NT2/D1 (cell line): Measurements from ENCODE around the gene SELENOI.

ENCODE experiments used
- SUZ12 ChIP-seq: IDR thresholded peaks from 2 replicates; pipeline ENCODE4 v1.6.1; 2011; ENCODE audit not compliant: insufficient read length, insufficient read depth; ENCODE audit errors: extremely low read depth
- YY1 ChIP-seq: IDR thresholded peaks from 2 replicates; pipeline ENCODE4 v1.6.1; 2011; ENCODE audit not compliant: insufficient read length, insufficient read depth
- ZNF274 ChIP-seq: IDR thresholded peaks from 2 replicates; pipeline ENCODE4 v1.6.1; 2011; ENCODE audit warnings: mild to moderate bottlenecking, low read depth, low read length

DNA sequence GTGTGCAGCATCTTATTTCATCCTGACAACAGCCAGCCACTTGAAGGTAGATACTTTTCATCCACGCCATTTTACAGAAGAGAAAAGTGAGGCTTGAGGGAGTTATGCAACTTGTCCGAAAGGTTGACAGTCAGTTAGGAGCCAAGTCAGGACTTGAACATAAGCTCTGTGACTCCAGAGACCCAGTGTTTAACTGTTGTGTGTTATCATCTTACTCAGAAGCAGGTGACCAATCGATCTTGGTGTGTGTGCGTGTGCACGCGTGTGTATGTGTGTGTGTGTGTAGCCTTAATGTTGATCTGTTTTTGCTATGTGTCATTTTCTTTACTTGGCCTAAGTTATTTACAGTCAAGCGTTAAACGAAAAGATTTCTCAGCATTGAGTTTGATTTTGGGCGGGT, 77.8 kb downstream of the SELENOI start:
- no peak for TF ChIP-seq ZNF274
- TF ChIP-seq YY1: no peak
- TF ChIP-seq SUZ12: no peak
